HepG2 (cell line): ENCODE measurements around the gene CNGA3. TPM values are rescaled to one million over a fixed set of nuclear protein-coding genes. Genes with fewer than 3 reads are reported as not detected.

Experiments used
- ATAC-seq: fragments of 200-7000 bp; cut with Tn5 transposase; 3 replicates; pipeline ENCODE4 v1.9.1; 2020; ENCODE audit warnings: mild to moderate bottlenecking, moderate library complexity
- BruUV-seq: library from RNA; stranded (reverse); fragments of 400-500 nt; replicated peaks from 2 replicates; lab custom pipeline; 2021; lab: Mats Ljungman, UMichigan
- CTCF ChIA-PET: fragments of 300-600 bp; formaldehyde crosslinking; extraction: SDS; loops from one replicate; lab custom pipeline; 2021; ENCODE audit warnings: low total read pairs, inconsistent platforms, low intra/inter-chr PET ratio; lab: Yijun Ruan, JAX
- POLR2A ChIA-PET: fragments of 350-600 bp; sonication (Branson Sonifier 250); formaldehyde crosslinking; loops from one replicate; lab custom pipeline; 2020; ENCODE audit warnings: antibody characterized with exemption, inconsistent platforms; lab: Yijun Ruan, JAX
- DNase-seq: peaks from one replicate; pipeline ENCODE4 v3.0.0-alpha.2; 2015; ENCODE audit warnings: low spot score
- FAIRE-seq: peaks from 3 replicates; lab custom pipeline; 2011; peaks lifted over from hg19 to GRCh38; lab: Jason Lieb, UNC
- H2AFZ ChIP-seq: one replicate; pipeline ENCODE4 v1.6.1; 2011; ENCODE audit warnings: low read length, inconsistent platforms
- H3K27ac ChIP-seq: fragments of 300-600 bp; 3 replicates; pipeline ENCODE4 v1.8.0; 2011; ENCODE audit warnings: mixed run types, mild to moderate bottlenecking, mixed read lengths, low read length, inconsistent platforms; ENCODE audit not compliant: insufficient read depth; ENCODE audit errors: extremely low read length
- H3K27me3 ChIP-seq, 2 experiments: fragments of 200-600 bp in 1 of 2; 2 replicates in 1 of 2; 3 replicates in 1 of 2; pipeline versions ENCODE4 v1.6.0 to v1.8.0; 2011; ENCODE audit warnings: low read length in 2 of 2, mild to moderate bottlenecking in 2 of 2, moderate library complexity in 2 of 2, inconsistent platforms in 1 of 2; ENCODE audit not compliant: insufficient read depth in 2 of 2, control insufficient read depth in 1 of 2
- H3K36me3 ChIP-seq, 2 experiments: fragments of 200-600 bp in 1 of 2; replicated peaks in 1 of 2; 2 replicates in 1 of 2; 3 replicates in 1 of 2; pipeline versions ENCODE4 v1.5.1 to v1.8.0; 2011; ENCODE audit warnings: low read length in 2 of 2, inconsistent platforms in 1 of 2; ENCODE audit not compliant: insufficient read depth in 2 of 2, control insufficient read depth in 1 of 2
- H3K4me1 ChIP-seq: 2 replicates; pipeline ENCODE4 v1.5.1; 2012; ENCODE audit warnings: low read length, inconsistent platforms; ENCODE audit not compliant: insufficient read depth
- H3K4me2 ChIP-seq: 2 replicates; pipeline ENCODE4 v1.6.0; 2011; ENCODE audit warnings: low read depth, low read length, inconsistent platforms
- H3K4me3 ChIP-seq, 3 experiments: fragments of 200-600 bp in 1 of 3; sonication (generic), shearing (Covaris generic) in 1 of 3; replicated peaks in 1 of 3; 2 replicates each; pipeline ENCODE4 v1.5.1; 2011 to 2016; ENCODE audit warnings: low read length in 3 of 3, inconsistent platforms in 2 of 3, low read depth in 2 of 3, mild to moderate bottlenecking in 2 of 3, control low read depth in 1 of 3, mixed read lengths in 1 of 3; ENCODE audit not compliant: insufficient read depth in 1 of 3
- H3K79me2 ChIP-seq: one replicate; pipeline ENCODE4 v1.6.1; 2011; ENCODE audit warnings: low read length, inconsistent platforms; ENCODE audit not compliant: insufficient read depth
- H3K9ac ChIP-seq: 2 replicates; pipeline ENCODE4 v1.6.0; 2011; ENCODE audit warnings: mild to moderate bottlenecking, low read depth, low read length, inconsistent platforms; ENCODE audit not compliant: insufficient read depth
- H3K9me3 ChIP-seq: 2 replicates; pipeline ENCODE4 v1.5.1; 2012; ENCODE audit warnings: mild to moderate bottlenecking, low read length
- H4K20me1 ChIP-seq: 2 replicates; pipeline ENCODE4 v1.6.0; 2011; ENCODE audit warnings: inconsistent platforms, mild to moderate bottlenecking, low read length, moderate library complexity; ENCODE audit not compliant: insufficient read depth
- ZFP36L2 ChIP-seq: sonication (generic); formaldehyde crosslinking; IDR thresholded peaks from 2 replicates; pipeline ENCODE4 v1.4.0; 2020; ENCODE audit warnings: missing genetic modification reagents
- WGBS: methylation state at CpG from one replicate; pipeline ENCODE4 v1.1.6; 2017; ENCODE audit warnings: low lambda C conversion rate; 5-methylcytosine and 5-hydroxymethylcytosine counted together
- in situ Hi-C: cut with HindIII; loops from 2 replicates; pipeline ENCODE4 v1.10.0; 2017; ENCODE audit warnings: low pct_unique_long_range_greater_than_20kb; ENCODE audit not compliant: extremely low pct_ligation_motif_present
- intact Hi-C: fragments of 100-400 bp; cut with micrococcal nuclease; formaldehyde crosslinking; loops from one replicate; pipeline ENCODE4 v1.10.0; 2022; ENCODE audit not compliant: unreplicated experiment
- polyA plus RNA-seq, 8 experiments: library from polyadenylated mRNA; depleted of rRNA in 3 of 8; stranded (reverse) in 7 of 8; unstranded in 1 of 8; fragments of >200 nt; fragmentation: Illumina TruSeq in 4 of 8; extraction: Trizol in 4 of 8; gene quantifications; 2 replicates each; pipeline versions ENCODE4 v1.2.1 to v1.2.3, GENCODE V29; 2011 to 2016; ENCODE audit warnings: low read depth in 4 of 8, missing spikeins in 1 of 8, mixed read lengths in 1 of 8; ENCODE audit not compliant: insufficient read depth in 1 of 8
- total RNA-seq, 5 experiments: library from RNA; depleted of rRNA; stranded (reverse); fragments of >200 nt; fragmentation: Illumina TruSeq; extraction: Trizol; gene quantifications; 2 replicates each; pipeline ENCODE4 v1.2.3, GENCODE V29; 2016; ENCODE audit warnings: low read depth in 1 of 5
- TF ChIP-seq, protein P1 (sequence below): sonication (generic); formaldehyde crosslinking; IDR thresholded peaks from 2 replicates; pipeline ENCODE4 v1.4.0; 2020; ENCODE audit warnings: low read depth, missing genetic modification reagents
- TF ChIP-seq, protein P2 (sequence below): sonication (generic); formaldehyde crosslinking; IDR thresholded peaks from 2 replicates; pipeline ENCODE4 v1.5.0; 2020; ENCODE audit warnings: missing genetic modification reagents
- TF ChIP-seq, protein P3 (sequence below): sonication (generic); formaldehyde crosslinking; IDR thresholded peaks from 2 replicates; pipeline ENCODE4 v1.9.0; 2021; ENCODE audit warnings: missing genetic modification reagents, borderline replicate concordance
- TF ChIP-seq, protein P4 (sequence below): fragments of 450-650 bp; IDR thresholded peaks from 2 replicates; pipeline ENCODE4 v1.6.1; 2016

CNGA3 gene
- total and polyA plus RNA-seq, 2 of the 13 experiments (the other 11 are each of a cell fraction or from before 2014, with no cell fraction given) = not detected

DNA sequence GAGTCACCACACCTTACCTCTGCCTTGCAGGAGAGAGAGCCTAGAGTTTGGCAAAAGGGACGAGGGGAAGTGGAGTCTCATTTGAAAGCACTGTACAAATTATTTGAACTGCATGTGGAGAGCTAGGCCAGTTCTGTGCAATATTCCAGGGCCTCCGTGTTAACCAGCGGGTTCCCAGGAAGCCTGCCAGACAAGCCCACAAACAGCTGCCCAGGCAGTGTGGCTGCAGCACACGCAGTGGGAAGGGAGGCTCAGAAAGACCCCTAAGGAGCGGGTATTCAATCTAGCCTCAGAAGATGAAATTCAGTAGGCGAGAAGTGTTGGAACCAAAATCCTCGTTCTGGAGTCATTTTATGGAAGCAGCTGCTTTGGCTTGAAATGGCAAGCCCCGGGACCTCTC is 30.7 kb downstream of the CNGA3 start:
- CTCF ChIA-PET = no interaction called here

More for the DNA sequence above, 30.7 kb downstream of the CNGA3 start:
- Histone ChIP-seq H3K4me3 (no peak overlapping the region), H3K27me3 (peaks cover 9 to 83% of the 10 kb centered on the region in 2 experiments; a peak in 4 of 5 replicates), H3K27ac (no peak overlapping the region), H3K4me1 (no peaks in the 10 kb centered on the region), H3K36me3 (no peaks in the 10 kb centered on the region), H3K9ac (no peak overlapping the region), H2AFZ (no peak overlapping the region), H3K9me3 (no peaks in the 10 kb centered on the region), H3K79me2 (no peaks in the 10 kb centered on the region), H3K4me2 (no peak overlapping the region), H4K20me1 (peaks cover 6% of the 10 kb centered on the region; the same call in 1 of the 2 replicates)
- FAIRE-seq (no peak), DNase-seq (no peak), ATAC-seq (no peak)
- POLR2A ChIA-PET = no interaction called here
- in situ Hi-C loops (no loop called here), intact Hi-C loops (no loop called here)
- WGBS = 5% methylated on average over 7 of the region's 8 CpGs
- TF ChIP-seq ZFP36L2 = no peak
- TF ChIP-seq, protein P1, sequence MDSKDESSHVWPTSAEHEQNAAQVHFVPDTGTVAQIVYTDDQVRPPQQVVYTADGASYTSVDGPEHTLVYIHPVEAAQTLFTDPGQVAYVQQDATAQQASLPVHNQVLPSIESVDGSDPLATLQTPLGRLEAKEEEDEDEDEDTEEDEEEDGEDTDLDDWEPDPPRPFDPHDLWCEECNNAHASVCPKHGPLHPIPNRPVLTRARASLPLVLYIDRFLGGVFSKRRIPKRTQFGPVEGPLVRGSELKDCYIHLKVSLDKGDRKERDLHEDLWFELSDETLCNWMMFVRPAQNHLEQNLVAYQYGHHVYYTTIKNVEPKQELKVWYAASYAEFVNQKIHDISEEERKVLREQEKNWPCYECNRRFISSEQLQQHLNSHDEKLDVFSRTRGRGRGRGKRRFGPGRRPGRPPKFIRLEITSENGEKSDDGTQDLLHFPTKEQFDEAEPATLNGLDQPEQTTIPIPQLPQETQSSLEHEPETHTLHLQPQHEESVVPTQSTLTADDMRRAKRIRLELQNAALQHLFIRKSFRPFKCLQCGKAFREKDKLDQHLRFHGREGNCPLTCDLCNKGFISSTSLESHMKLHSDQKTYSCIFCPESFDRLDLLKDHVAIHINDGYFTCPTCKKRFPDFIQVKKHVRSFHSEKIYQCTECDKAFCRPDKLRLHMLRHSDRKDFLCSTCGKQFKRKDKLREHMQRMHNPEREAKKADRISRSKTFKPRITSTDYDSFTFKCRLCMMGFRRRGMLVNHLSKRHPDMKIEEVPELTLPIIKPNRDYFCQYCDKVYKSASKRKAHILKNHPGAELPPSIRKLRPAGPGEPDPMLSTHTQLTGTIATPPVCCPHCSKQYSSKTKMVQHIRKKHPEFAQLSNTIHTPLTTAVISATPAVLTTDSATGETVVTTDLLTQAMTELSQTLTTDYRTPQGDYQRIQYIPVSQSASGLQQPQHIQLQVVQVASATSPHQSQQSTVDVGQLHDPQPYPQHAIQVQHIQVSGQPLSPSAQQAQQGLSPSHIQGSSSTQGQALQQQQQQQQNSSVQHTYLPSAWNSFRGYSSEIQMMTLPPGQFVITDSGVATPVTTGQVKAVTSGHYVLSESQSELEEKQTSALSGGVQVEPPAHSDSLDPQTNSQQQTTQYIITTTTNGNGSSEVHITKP (CRISPR knock-in tag) = no peak
- TF ChIP-seq, protein P2, sequence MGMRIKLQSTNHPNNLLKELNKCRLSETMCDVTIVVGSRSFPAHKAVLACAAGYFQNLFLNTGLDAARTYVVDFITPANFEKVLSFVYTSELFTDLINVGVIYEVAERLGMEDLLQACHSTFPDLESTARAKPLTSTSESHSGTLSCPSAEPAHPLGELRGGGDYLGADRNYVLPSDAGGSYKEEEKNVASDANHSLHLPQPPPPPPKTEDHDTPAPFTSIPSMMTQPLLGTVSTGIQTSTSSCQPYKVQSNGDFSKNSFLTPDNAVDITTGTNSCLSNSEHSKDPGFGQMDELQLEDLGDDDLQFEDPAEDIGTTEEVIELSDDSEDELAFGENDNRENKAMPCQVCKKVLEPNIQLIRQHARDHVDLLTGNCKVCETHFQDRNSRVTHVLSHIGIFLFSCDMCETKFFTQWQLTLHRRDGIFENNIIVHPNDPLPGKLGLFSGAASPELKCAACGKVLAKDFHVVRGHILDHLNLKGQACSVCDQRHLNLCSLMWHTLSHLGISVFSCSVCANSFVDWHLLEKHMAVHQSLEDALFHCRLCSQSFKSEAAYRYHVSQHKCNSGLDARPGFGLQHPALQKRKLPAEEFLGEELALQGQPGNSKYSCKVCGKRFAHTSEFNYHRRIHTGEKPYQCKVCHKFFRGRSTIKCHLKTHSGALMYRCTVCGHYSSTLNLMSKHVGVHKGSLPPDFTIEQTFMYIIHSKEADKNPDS = no peak
- TF ChIP-seq, protein P3, sequence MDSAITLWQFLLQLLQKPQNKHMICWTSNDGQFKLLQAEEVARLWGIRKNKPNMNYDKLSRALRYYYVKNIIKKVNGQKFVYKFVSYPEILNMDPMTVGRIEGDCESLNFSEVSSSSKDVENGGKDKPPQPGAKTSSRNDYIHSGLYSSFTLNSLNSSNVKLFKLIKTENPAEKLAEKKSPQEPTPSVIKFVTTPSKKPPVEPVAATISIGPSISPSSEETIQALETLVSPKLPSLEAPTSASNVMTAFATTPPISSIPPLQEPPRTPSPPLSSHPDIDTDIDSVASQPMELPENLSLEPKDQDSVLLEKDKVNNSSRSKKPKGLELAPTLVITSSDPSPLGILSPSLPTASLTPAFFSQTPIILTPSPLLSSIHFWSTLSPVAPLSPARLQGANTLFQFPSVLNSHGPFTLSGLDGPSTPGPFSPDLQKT (CRISPR knock-in tag) = no peak
- TF ChIP-seq, protein P4, sequence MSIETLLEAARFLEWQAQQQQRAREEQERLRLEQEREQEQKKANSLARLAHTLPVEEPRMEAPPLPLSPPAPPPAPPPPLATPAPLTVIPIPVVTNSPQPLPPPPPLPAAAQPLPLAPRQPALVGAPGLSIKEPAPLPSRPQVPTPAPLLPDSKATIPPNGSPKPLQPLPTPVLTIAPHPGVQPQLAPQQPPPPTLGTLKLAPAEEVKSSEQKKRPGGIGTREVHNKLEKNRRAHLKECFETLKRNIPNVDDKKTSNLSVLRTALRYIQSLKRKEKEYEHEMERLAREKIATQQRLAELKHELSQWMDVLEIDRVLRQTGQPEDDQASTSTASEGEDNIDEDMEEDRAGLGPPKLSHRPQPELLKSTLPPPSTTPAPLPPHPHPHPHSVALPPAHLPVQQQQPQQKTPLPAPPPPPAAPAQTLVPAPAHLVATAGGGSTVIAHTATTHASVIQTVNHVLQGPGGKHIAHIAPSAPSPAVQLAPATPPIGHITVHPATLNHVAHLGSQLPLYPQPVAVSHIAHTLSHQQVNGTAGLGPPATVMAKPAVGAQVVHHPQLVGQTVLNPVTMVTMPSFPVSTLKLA = no peak
- BruUV-seq = no TSS peak
